PC-9 (cell line): ENCODE measurements around the gene SMIM20. TPM values are rescaled to one million over a fixed set of nuclear protein-coding genes. Genes with fewer than 3 reads are reported as not detected.

Experiments
- BruUV-seq: library from RNA; stranded (reverse); fragments of 400-500 nt; replicated peaks from 2 replicates; lab custom pipeline; 2021; lab: Mats Ljungman, UMichigan
- CTCF ChIA-PET: fragments of 300-600 bp; sonication (Branson Sonifier 250); formaldehyde crosslinking; loops from one replicate; lab custom pipeline; 2022; ENCODE audit warnings: antibody characterized with exemption; lab: Charles Lee
- POLR2A ChIA-PET: fragments of 300-600 bp; sonication (Branson Sonifier 250); formaldehyde crosslinking; loops from one replicate; lab custom pipeline; 2022; ENCODE audit warnings: antibody characterized with exemption; ENCODE audit not compliant: unreplicated experiment; lab: Charles Lee
- DNase-seq, 2 experiments: peaks; one replicate each; pipeline versions ENCODE4 v3.0.0 to v3.0.0-alpha.2; 2015 to 2022; ENCODE audit warnings: mixed read lengths in 1 of 2
- H2AFZ ChIP-seq: fragments of 200-600 bp; sonication (generic); 2 replicates; pipeline ENCODE4 v1.8.1; 2017; ENCODE audit warnings: antibody characterized with exemption
- H3F3A ChIP-seq: fragments of 200-600 bp; sonication (generic); 2 replicates; pipeline ENCODE4 v1.8.1; 2017; ENCODE audit warnings: antibody characterized with exemption, mild to moderate bottlenecking, low read depth; ENCODE audit not compliant: insufficient read depth
- H3K27ac ChIP-seq: fragments of 200-600 bp; sonication (generic); 2 replicates; pipeline ENCODE4 v1.6.1; 2016; ENCODE audit warnings: mixed run types
- H3K27me3 ChIP-seq: fragments of 200-600 bp; sonication (generic); 2 replicates; pipeline ENCODE4 v1.6.1; 2016; ENCODE audit warnings: low read depth, mixed run types; ENCODE audit not compliant: insufficient read depth
- H3K36me3 ChIP-seq: fragments of 200-600 bp; sonication (generic); 2 replicates; pipeline ENCODE4 v1.6.1; 2016; ENCODE audit warnings: low read depth, mixed run types
- H3K4me1 ChIP-seq: fragments of 200-600 bp; sonication (generic); replicated peaks from 2 replicates; pipeline ENCODE4 v1.6.1; 2016; ENCODE audit warnings: mixed run types; ENCODE audit not compliant: insufficient read depth
- H3K4me2 ChIP-seq: fragments of 200-600 bp; sonication (generic); 2 replicates; pipeline ENCODE4 v1.6.1; 2017; ENCODE audit warnings: mixed run types
- H3K4me3 ChIP-seq: fragments of 200-600 bp; sonication (generic); 2 replicates; pipeline ENCODE4 v1.6.1; 2016; ENCODE audit warnings: mixed run types
- H3K79me2 ChIP-seq: fragments of 200-600 bp; sonication (generic); 2 replicates; pipeline ENCODE4 v1.6.1; 2017; ENCODE audit warnings: low read depth, mixed run types
- H3K9me2 ChIP-seq: fragments of 200-600 bp; sonication (generic); 2 replicates; pipeline ENCODE4 v1.8.1; 2017; ENCODE audit warnings: mild to moderate bottlenecking; ENCODE audit not compliant: insufficient read depth
- H3K9me3 ChIP-seq: fragments of 200-600 bp; sonication (generic); 2 replicates; pipeline ENCODE4 v1.8.1; 2016; ENCODE audit warnings: low read depth; ENCODE audit not compliant: insufficient read depth
- H4K20me1 ChIP-seq: fragments of 200-600 bp; sonication (generic); 2 replicates; pipeline ENCODE4 v1.8.1; 2017; ENCODE audit not compliant: insufficient read depth
- CTCF ChIP-seq: fragments of 200-600 bp; sonication (generic); conservative IDR thresholded peaks from 2 replicates; pipeline ENCODE4 v1.6.1; 2017; ENCODE audit warnings: mixed run types, antibody characterized with exemption, mild to moderate bottlenecking, moderate library complexity
- EZH2 ChIP-seq: fragments of 200-600 bp; sonication (generic); IDR thresholded peaks from 2 replicates; pipeline ENCODE4 v1.8.0; 2017; ENCODE audit warnings: antibody characterized with exemption, low read depth
- intact Hi-C: fragments of 100-400 bp; cut with micrococcal nuclease; formaldehyde crosslinking; loops from one replicate; pipeline ENCODE4 v1.10.0; 2022; ENCODE audit not compliant: unreplicated experiment
- total RNA-seq: library from RNA; stranded (reverse); gene quantifications from 2 replicates; pipeline ENCODE4 v1.2.3, GENCODE V29; 2021

The SMIM20 gene
- total RNA-seq, 1 experiment from 2014 or later = 44.2 TPM

- H3K27me3 ChIP-seq = no peaks in the 10 kb centered on the region
- no peaks in the 10 kb centered on the region for H3K36me3 ChIP-seq
- intact Hi-C loops = no loop called here
- H2AFZ ChIP-seq = no peak overlapping the region
- ChIA-PET CTCF (no interaction called here), POLR2A (interaction anchor here (0.6 kb wide), 1 partner anchor 729 kb away, joined by 11 read pairs; no protein-coding TSS in a partner anchor)
- no peaks in the 10 kb centered on the region for H3K9me2 ChIP-seq
- no peaks in the 10 kb centered on the region for H4K20me1 ChIP-seq
- no peak for DNase-seq
- peaks cover 7% of the 10 kb centered on the region for H3K4me1 ChIP-seq
- no TSS peak for BruUV-seq
- no peak for TF ChIP-seq EZH2
- TF ChIP-seq CTCF = no peak
- no peak overlapping the region for H3K4me3 ChIP-seq
- no peaks in the 10 kb centered on the region for H3K79me2 ChIP-seq
- peaks cover 7% of the 10 kb centered on the region; the same call in 1 of the 2 replicates for H3F3A ChIP-seq
- no peaks in the 10 kb centered on the region for H3K9me3 ChIP-seq
- H3K4me2 ChIP-seq = no peak overlapping the region
- H3K27ac ChIP-seq = no peak overlapping the region
Measured at GRCh38 chr4:25867781-25868294, 46.2 kb upstream of the SMIM20 start.

- H3K79me2 ChIP-seq = no peaks in the 10 kb centered on the region
- no TSS peak for BruUV-seq
- H3K27ac ChIP-seq = no peak overlapping the region
- TF ChIP-seq CTCF (no peak), EZH2 (no peak)
- H3K9me2 ChIP-seq = no peaks in the 10 kb centered on the region
- H3K9me3 ChIP-seq = no peaks in the 10 kb centered on the region
- no peak for DNase-seq
- H3K27me3 ChIP-seq = no peaks in the 10 kb centered on the region
- no peak overlapping the region for H2AFZ ChIP-seq
- no peak overlapping the region for H3K4me2 ChIP-seq
- intact Hi-C loops = no loop called here
- no peaks in the 10 kb centered on the region for H3F3A ChIP-seq
- peaks cover 5% of the 10 kb centered on the region for H3K4me1 ChIP-seq
- no peak overlapping the region for H3K4me3 ChIP-seq
- CTCF ChIA-PET = no interaction called here
- no peaks in the 10 kb centered on the region for H3K36me3 ChIP-seq
- POLR2A ChIA-PET = no interaction called here
- H4K20me1 ChIP-seq = no peaks in the 10 kb centered on the region
Measured at GRCh38 chr4:25870081-25870480, 43.9 kb upstream of the SMIM20 start.

GRCh38 chr4:25872851-25873631 is 41.0 kb upstream of the SMIM20 start:
- no peak overlapping the region for H2AFZ ChIP-seq
- ChIA-PET POLR2A (no interaction called here), CTCF (no interaction called here)
- no peaks in the 10 kb centered on the region for H3K9me3 ChIP-seq
- H3K27me3 ChIP-seq = no peaks in the 10 kb centered on the region
- no peak for TF ChIP-seq EZH2
- TF ChIP-seq CTCF = no peak
- no peaks in the 10 kb centered on the region for H3K4me1 ChIP-seq
- no peaks in the 10 kb centered on the region for H3K79me2 ChIP-seq
- H3F3A ChIP-seq = no peaks in the 10 kb centered on the region
- no TSS peak for BruUV-seq
- intact Hi-C loops = no loop called here
- no peak overlapping the region for H3K4me3 ChIP-seq
- DNase-seq = no peak
- H3K9me2 ChIP-seq = no peaks in the 10 kb centered on the region
- H3K27ac ChIP-seq = no peak overlapping the region
- no peaks in the 10 kb centered on the region for H3K36me3 ChIP-seq
- H3K4me2 ChIP-seq = no peak overlapping the region
- H4K20me1 ChIP-seq = no peaks in the 10 kb centered on the region
